HG03432 (cell line): Measurements from ENCODE around the gene TRIM47.

Source experiments
- ATAC-seq: cut with Tn5 transposase; IDR thresholded peaks from one replicate; pipeline ENCODE4 v1.9.1; 2021; ENCODE audit warnings: mild to moderate bottlenecking, moderate library complexity; ENCODE audit not compliant: unreplicated experiment

TRIM47 gene

GRCh38 chr17:75878174-75878998, at the start of gene TRIM47:
Gene TRIM47 (minus strand): TSS chr17:75878581. CDS start chr17:75878548, 33 bp downstream.
- ATAC-seq: no peak

- no peak for ATAC-seq
Observed at GRCh38 chr17:75927286-75927922, 49.0 kb upstream of the TRIM47 start.

- no peak for ATAC-seq
Observed at GRCh38 chr17:75926456-75926855, 48.1 kb upstream of the TRIM47 start.

- no peak for ATAC-seq
Observed at GRCh38 chr17:75925912-75926311, 47.5 kb upstream of the TRIM47 start.

- no peak for ATAC-seq
Observed at GRCh38 chr17:75925103-75925502, 46.7 kb upstream of the TRIM47 start.

GRCh38 chr17:75922963-75923874, 44.8 kb upstream of the TRIM47 start:
- no peak for ATAC-seq

- no peak for ATAC-seq
Observed at GRCh38 chr17:75922173-75922961, 44.0 kb upstream of the TRIM47 start.

GRCh38 chr17:75921596-75921995, 43.2 kb upstream of the TRIM47 start:
- no peak for ATAC-seq

GRCh38 chr17:75920045-75920560, 41.7 kb upstream of the TRIM47 start:
- ATAC-seq: no peak

GRCh38 chr17:75919611-75920010, 41.2 kb upstream of the TRIM47 start:
- no peak for ATAC-seq

- ATAC-seq: no peak
Observed at GRCh38 chr17:75917917-75918445, 39.6 kb upstream of the TRIM47 start.

GRCh38 chr17:75917141-75917916, 38.9 kb upstream of the TRIM47 start:
- no peak for ATAC-seq

- ATAC-seq: no peak
Observed at GRCh38 chr17:75915268-75915667, 36.9 kb upstream of the TRIM47 start.

- ATAC-seq: no peak
Observed at GRCh38 chr17:75914643-75915267, 36.4 kb upstream of the TRIM47 start.

- no peak for ATAC-seq
Observed at GRCh38 chr17:75913537-75914210, 35.3 kb upstream of the TRIM47 start.

GRCh38 chr17:75910699-75911098, 32.3 kb upstream of the TRIM47 start:
- no peak for ATAC-seq

- no peak for ATAC-seq
Observed at GRCh38 chr17:75909812-75910274, 31.5 kb upstream of the TRIM47 start.
